Chondrocyte (in vitro differentiated cells): ENCODE results near the gene BBS9. TPM values are rescaled to one million over a fixed set of nuclear protein-coding genes. Genes with fewer than 3 reads are reported as not detected.
A peak's percentile ranks its signal among the peaks of the same experiment; 100 is the strongest.

Source experiments
- DNase-seq: peaks from one replicate; pipeline ENCODE4 v3.0.0; 2021; ENCODE audit warnings: mixed read lengths, low spot score
- H3K27ac Mint-ChIP-seq: one replicate; pipeline ENCODE4 v1.8.0; 2021; ENCODE audit warnings: mild to moderate bottlenecking, moderate library complexity, mixed read lengths; ENCODE audit not compliant: unreplicated experiment
- H3K27me3 Mint-ChIP-seq: 2 replicates; pipeline ENCODE4 v1.8.0; 2021; ENCODE audit warnings: low read depth, mixed read lengths
- H3K36me3 Mint-ChIP-seq: 2 replicates; pipeline ENCODE4 v1.8.0; 2021; ENCODE audit warnings: low read depth, mixed read lengths
- H3K4me1 Mint-ChIP-seq: 2 replicates; pipeline ENCODE4 v1.8.0; 2021; ENCODE audit warnings: low read depth, mild to moderate bottlenecking, mixed read lengths
- H3K4me3 Mint-ChIP-seq: one replicate; pipeline ENCODE4 v1.8.0; 2021; ENCODE audit warnings: mild to moderate bottlenecking, moderate library complexity, mixed read lengths; ENCODE audit not compliant: unreplicated experiment
- H3K9me3 Mint-ChIP-seq: 2 replicates; pipeline ENCODE4 v1.8.0; 2021; ENCODE audit warnings: low read depth, mixed read lengths
- CTCF ChIP-seq: fragments of 200-600 bp; sonication (generic); IDR thresholded peaks from 2 replicates; pipeline ENCODE4 v1.5.0; 2021; ENCODE audit warnings: antibody characterized with exemption, mild to moderate bottlenecking, moderate library complexity
- total RNA-seq: library from RNA; stranded (reverse); gene quantifications from 3 replicates; pipeline ENCODE4 v1.2.1, GENCODE V29; 2021

The BBS9 gene
- total RNA-seq, 1 donor from 2014 or later, result 16.5 TPM

DNA sequence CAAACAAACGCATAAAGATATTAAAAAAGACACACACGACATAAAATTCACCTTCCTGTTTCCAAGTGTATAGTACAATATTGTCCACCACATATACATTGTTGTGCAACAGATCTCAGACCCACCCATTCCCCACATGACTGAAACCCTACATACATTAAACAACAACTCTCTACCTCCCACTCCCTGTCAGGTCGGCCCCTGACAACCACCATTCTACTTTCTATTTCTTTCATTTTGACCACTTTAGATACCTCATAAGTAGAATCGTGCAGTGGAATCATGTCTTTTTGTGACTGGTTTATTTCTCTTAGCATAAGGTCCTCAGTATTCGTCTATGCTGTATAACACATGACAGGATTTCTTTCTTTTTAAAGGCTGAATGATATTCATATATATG lies 320.5 kb downstream of the BBS9 start:
- no peak for DNase-seq
- Mint-ChIP-seq H3K4me3 (no peak overlapping the region), H3K27ac (no peak overlapping the region)

DNA sequence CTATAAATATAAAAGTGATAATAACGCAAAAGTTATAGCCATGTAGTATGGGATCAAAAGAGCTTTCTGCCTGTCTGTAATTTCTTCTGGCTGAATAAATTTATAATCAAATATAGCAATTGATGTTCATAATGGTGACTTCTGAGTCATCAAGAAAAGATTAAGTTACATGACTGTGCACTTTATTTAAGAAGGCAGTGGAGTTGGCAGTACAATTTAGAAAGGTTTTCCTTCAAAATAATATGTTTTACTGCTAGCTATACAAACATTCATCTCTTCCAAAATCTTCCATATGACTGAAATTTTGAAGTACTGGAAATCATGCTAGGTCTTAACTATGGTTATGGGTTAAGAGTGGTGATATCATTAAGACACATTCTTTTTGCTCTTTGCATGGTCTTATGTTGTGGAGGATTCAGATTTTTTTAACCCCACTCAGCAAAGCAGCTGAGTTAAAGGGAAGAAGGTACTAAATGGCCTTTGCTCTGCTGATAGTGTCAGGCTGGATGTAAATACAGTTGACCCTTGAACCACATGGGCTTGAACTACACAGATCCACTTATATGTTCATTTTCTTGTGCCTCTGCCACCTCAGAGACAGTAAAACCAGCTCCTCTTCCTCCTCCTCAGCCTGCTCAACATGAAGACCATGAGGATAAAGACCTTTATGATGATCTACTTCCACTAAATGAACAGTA lies 323.6 kb downstream of the BBS9 start:
- TF ChIP-seq CTCF, result no peak
- peak overlapping the region; percentile 45 for H3K27ac Mint-ChIP-seq
- peaks cover 10% of the 10 kb centered on the region for H3K9me3 Mint-ChIP-seq
- no peaks in the 10 kb centered on the region for H3K36me3 Mint-ChIP-seq
- no peak for DNase-seq
- H3K4me1 Mint-ChIP-seq, result peaks cover 12% of the 10 kb centered on the region
- H3K27me3 Mint-ChIP-seq, result no peaks in the 10 kb centered on the region
- no peak overlapping the region for H3K4me3 Mint-ChIP-seq

More for the DNA sequence above, 320.5 kb downstream of the BBS9 start:
- Mint-ChIP-seq H3K9me3 (peaks cover 10% of the 10 kb centered on the region), H3K36me3 (no peaks in the 10 kb centered on the region), H3K4me1 (peaks cover 12% of the 10 kb centered on the region), H3K27me3 (no peaks in the 10 kb centered on the region)
- TF ChIP-seq CTCF, result no peak

- Mint-ChIP-seq H3K4me3 (no peak overlapping the region), H3K4me1 (peaks cover 12% of the 10 kb centered on the region), H3K27ac (no peak overlapping the region), H3K9me3 (no peaks in the 10 kb centered on the region), H3K36me3 (no peaks in the 10 kb centered on the region), H3K27me3 (no peaks in the 10 kb centered on the region)
- DNase-seq, result no peak
- TF ChIP-seq CTCF, result no peak
Observed at GRCh38 chr7:33457039-33457438, 327.7 kb downstream of the BBS9 start.

DNA sequence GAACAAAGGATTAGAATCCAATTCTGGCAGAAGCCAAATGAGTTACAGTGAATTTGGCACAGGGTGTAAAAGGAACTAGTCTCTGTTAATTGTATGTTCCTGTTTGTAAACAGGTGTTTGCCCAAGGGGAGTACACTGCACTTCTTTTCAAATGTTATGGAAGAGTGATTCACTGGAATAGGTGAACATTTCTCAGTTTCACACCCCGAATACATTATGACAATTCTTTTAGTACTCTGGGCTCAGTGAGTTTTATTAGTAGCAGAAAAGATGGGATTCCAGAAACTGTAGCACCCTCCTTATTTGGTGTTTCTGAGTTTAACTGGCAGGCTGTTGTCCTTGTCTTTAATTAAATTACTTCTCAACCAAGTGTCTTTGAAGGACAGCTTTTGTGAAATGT lies 329.2 kb downstream of the BBS9 start:
- Mint-ChIP-seq H3K9me3 (no peaks in the 10 kb centered on the region), H3K4me1 (no peaks in the 10 kb centered on the region), H3K27me3 (no peaks in the 10 kb centered on the region), H3K27ac (no peak overlapping the region), H3K4me3 (no peak overlapping the region), H3K36me3 (no peaks in the 10 kb centered on the region)
- no peak for DNase-seq
- TF ChIP-seq CTCF, result no peak

GRCh38 chr7:33459340-33459751 lies 330.0 kb downstream of the BBS9 start:
- H3K27me3 Mint-ChIP-seq, result no peaks in the 10 kb centered on the region
- no peak for DNase-seq
- H3K36me3 Mint-ChIP-seq, result no peaks in the 10 kb centered on the region
- no peaks in the 10 kb centered on the region for H3K4me1 Mint-ChIP-seq
- TF ChIP-seq CTCF, result peak; percentile 82
- H3K9me3 Mint-ChIP-seq, result no peaks in the 10 kb centered on the region
- no peak overlapping the region for H3K4me3 Mint-ChIP-seq
- no peak overlapping the region for H3K27ac Mint-ChIP-seq
